ENCODE data around the gene BAHD1. TPM values are rescaled to one million over a fixed set of nuclear protein-coding genes. Genes with fewer than 3 reads are reported as not detected.

Gene BAHD1
- total RNA-seq, 4 donors from 2014 or later, result 19.0 to 26.2 (median 22.8) TPM

GRCh38 chr15:40495516-40495915 is 54.8 kb downstream of the BAHD1 start:
- Histone ChIP-seq H3K27me3 (peaks cover 6% of the 10 kb centered on the region), H3K9me3 (no peaks in the 10 kb centered on the region), H3K4me3 (no peak overlapping the region), H3K36me3 (no peaks in the 10 kb centered on the region), H3K27ac (no peak overlapping the region), H3K4me1 (no peaks in the 10 kb centered on the region)
- no peak for TF ChIP-seq EP300 (IDR thresholded peaks at IDR 0.05)
- TF ChIP-seq POLR2A (IDR thresholded peaks at IDR 0.05), result no peak
- no peak for ATAC-seq
- WGBS, 2 donors (ENCODE audit: low coverage in 1 of 2), result 90 to 100% methylated on average over 2 of the region's 2 CpGs

GRCh38 chr15:40498418-40498817 is 57.7 kb downstream of the BAHD1 start:
- no peak for ATAC-seq
- H3K27ac ChIP-seq, result no peak overlapping the region
- H3K9me3 ChIP-seq, result no peaks in the 10 kb centered on the region
- no peaks in the 10 kb centered on the region for H3K36me3 ChIP-seq
- peaks cover 6% of the 10 kb centered on the region for H3K27me3 ChIP-seq
- no peak overlapping the region for H3K4me3 ChIP-seq
- no peaks in the 10 kb centered on the region for H3K4me1 ChIP-seq
- WGBS, 2 donors (ENCODE audit: low coverage in 1 of 2), result 41 to 54% methylated on average over 4 to 5 of the region's 5 CpGs
- TF ChIP-seq EP300 (IDR thresholded peaks at IDR 0.05) (no peak), POLR2AphosphoS5 (IDR thresholded peaks at IDR 0.05) (no peak), CTCF (IDR thresholded peaks at IDR 0.05) (no peak), POLR2A (IDR thresholded peaks at IDR 0.05) (no peak)

GRCh38 chr15:40498891-40499290 is 58.1 kb downstream of the BAHD1 start:
- Histone ChIP-seq H3K27ac (no peak overlapping the region), H3K9me3 (no peaks in the 10 kb centered on the region), H3K4me1 (no peaks in the 10 kb centered on the region), H3K36me3 (no peaks in the 10 kb centered on the region), H3K27me3 (peaks cover 6% of the 10 kb centered on the region), H3K4me3 (no peak overlapping the region)
- TF ChIP-seq POLR2AphosphoS5 (IDR thresholded peaks at IDR 0.05) (no peak), EP300 (IDR thresholded peaks at IDR 0.05) (no peak), CTCF (IDR thresholded peaks at IDR 0.05) (no peak), POLR2A (IDR thresholded peaks at IDR 0.05) (no peak)
- 71 to 78% methylated on average over 3 to 4 of the region's 4 CpGs for WGBS, 2 donors (ENCODE audit: low coverage in 1 of 2)
- ATAC-seq, result no peak

GRCh38 chr15:40499931-40500330 is 59.2 kb downstream of the BAHD1 start:
- Histone ChIP-seq H3K4me1 (no peaks in the 10 kb centered on the region), H3K27me3 (peaks cover 6% of the 10 kb centered on the region), H3K4me3 (no peak overlapping the region), H3K36me3 (no peaks in the 10 kb centered on the region), H3K9me3 (no peaks in the 10 kb centered on the region), H3K27ac (no peak overlapping the region)
- ATAC-seq, result no peak
- no peak for TF ChIP-seq POLR2AphosphoS5 (IDR thresholded peaks at IDR 0.05)
- TF ChIP-seq EP300 (IDR thresholded peaks at IDR 0.05), result no peak
- no peak for TF ChIP-seq CTCF (IDR thresholded peaks at IDR 0.05)
- no peak for TF ChIP-seq POLR2A (IDR thresholded peaks at IDR 0.05)
- WGBS, 2 donors (ENCODE audit: low coverage in 1 of 2), result 83 to 88% methylated on average over 1 to 2 of the region's 4 CpGs

- no peak for ATAC-seq
- no peak for TF ChIP-seq POLR2AphosphoS5 (IDR thresholded peaks at IDR 0.05)
- TF ChIP-seq POLR2A (IDR thresholded peaks at IDR 0.05), result no peak
- no peak for TF ChIP-seq CTCF (IDR thresholded peaks at IDR 0.05)
- TF ChIP-seq EP300 (IDR thresholded peaks at IDR 0.05), result no peak
- H3K27ac ChIP-seq, result no peak overlapping the region
Observed at GRCh38 chr15:40500568-40501330, 60.0 kb downstream of the BAHD1 start.

More at GRCh38 chr15:40500568-40501330, 60.0 kb downstream of the BAHD1 start:
- Histone ChIP-seq H3K27me3 (peaks cover 6% of the 10 kb centered on the region), H3K4me3 (no peak overlapping the region), H3K4me1 (no peaks in the 10 kb centered on the region), H3K36me3 (no peaks in the 10 kb centered on the region), H3K9me3 (no peaks in the 10 kb centered on the region)
- 44 to 58% methylated on average over 4 of the region's 4 CpGs for WGBS, 2 donors (ENCODE audit: low coverage in 1 of 2)

All from gastroesophageal sphincter (tissue), 4 donors.